GM20431 (cell line): ENCODE measurements around the gene TBC1D25.

Experiments used
- in situ Hi-C: fragments of 300-500 bp; cut with MseI, MboI; formaldehyde crosslinking; loops from one replicate; pipeline ENCODE4 v1.15.0; 2020; ENCODE audit warnings: low sequenced_read_pairs; ENCODE audit not compliant: unreplicated experiment

The TBC1D25 gene

DNA sequence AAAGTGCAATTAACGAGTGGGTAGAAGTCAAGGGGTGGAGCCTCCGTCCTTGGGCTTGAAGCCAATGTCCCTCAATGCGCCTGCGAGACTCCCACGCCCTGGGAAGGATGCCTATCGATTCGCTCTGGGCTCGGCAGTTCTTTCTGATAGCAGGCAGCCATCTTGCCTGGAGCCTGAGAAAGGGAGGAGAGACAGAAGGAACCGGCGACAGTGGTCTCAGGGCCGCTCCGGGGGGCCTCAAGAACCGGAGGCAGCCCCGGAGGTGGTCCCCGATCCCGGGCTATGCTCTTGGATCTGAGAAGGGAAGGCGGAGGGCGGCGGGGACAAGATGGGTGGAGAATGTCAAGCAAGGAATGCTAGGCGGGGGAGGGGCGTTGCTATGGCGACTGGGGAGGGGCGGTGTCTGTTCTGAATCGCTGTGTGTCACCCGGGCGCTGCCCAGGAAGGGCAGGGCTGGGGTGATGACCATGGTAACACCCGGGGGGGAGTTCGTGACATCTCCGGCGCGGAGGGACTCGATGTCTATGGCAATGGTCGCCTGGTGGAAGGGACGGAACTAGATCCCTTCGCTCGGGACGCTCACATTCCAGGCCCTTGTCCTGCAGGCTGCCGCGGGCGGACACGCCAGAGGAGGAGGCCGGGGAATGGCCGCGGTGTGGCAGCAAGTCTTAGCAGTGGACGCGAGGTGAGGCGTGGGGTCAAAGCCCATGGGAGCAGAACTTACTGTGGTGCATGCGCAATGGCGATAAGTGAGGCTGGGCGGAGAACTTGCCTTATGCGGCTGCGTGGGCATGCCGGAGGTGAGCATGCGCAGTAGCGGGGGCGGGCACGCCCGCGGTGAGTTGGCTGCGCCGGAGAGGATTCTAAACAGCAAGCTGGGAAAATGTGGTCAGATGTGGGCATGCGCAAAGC lies 58.1 kb downstream of the TBC1D25 start, which contains the start of gene WDR13:
Gene WDR13, plus strand, starts transcription at position 140 of the 912 bp plus-strand sequence. Its CDS starts 505 bp downstream, at position 645.
- in situ Hi-C loops, result no loop called here

DNA sequence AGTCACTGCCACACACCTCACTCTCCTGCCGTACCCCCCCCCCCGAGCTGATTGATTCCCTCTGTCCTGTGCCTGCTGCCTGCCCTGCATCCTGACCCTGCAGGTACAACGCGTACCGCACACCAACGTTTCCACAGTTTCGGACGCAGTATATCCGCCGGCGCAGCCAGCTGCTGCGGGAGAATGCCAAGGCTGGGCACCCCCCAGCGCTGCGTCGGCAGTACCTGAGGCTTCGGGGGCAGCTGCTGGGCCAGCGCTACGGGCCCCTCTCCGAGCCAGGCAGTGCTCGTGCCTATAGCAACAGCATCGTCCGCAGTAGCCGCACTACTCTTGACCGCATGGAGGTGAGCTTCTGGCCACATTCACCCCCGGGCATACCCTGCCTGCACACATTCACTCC lies 59.1 kb downstream of the TBC1D25 start:
- in situ Hi-C loops, result no loop called here

DNA sequence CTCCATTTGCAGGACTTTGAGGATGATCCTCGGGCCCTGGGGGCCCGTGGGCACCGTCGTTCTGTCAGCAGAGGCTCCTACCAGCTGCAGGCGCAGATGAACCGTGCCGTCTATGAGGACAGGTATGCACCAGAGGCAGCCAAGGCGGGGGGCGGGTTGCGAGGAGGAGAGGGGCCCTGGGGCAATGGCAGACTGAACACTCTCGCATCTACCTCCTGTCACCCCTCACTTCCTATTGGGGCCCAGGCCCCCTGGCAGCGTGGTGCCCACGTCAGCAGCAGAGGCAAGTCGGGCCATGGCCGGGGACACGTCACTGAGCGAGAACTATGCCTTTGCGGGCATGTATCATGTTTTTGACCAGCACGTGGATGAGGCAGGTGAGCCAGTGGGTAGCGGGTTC lies 59.8 kb downstream of the TBC1D25 start:
- in situ Hi-C loops, result no loop called here

DNA sequence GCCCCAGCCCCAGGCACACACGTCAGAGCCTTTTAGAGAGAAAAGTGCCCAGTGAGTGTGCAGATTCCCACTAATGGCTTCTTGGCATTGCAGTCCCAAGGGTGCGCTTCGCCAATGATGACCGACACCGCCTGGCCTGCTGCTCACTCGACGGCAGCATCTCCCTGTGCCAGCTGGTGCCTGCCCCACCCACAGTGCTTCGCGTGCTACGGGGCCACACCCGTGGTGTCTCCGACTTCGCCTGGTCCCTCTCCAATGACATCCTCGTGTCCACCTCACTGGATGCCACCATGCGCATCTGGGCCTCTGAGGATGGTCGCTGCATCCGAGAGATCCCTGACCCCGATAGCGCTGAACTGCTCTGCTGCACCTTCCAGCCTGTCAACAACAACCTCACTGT lies 60.7 kb downstream of the TBC1D25 start:
- in situ Hi-C loops, result no loop called here

DNA sequence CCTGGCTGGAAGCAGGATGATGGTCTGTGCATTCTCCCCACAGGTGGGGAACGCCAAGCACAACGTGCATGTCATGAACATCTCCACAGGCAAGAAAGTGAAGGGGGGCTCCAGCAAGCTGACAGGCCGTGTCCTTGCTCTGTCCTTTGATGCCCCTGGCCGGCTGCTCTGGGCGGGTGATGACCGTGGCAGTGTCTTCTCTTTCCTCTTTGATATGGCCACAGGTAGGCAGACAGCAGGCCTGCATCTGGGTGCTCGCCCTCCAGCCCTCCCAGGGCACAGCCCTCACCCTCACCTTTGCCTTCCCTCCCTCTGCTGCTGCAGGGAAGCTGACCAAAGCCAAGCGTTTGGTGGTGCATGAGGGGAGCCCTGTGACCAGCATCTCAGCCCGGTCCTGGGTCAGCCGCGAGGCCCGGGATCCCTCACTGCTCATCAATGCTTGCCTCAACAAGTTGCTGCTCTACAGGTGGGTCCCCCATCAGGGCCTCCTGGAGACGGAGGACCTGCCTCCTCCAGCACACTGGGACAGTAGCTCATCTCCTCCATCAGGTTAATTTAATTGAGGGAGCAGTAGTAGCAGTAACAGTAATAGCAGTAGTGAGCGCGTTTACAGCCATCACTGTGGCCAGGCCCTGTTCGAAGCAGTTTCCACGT lies 62.4 kb downstream of the TBC1D25 start:
- in situ Hi-C loops, result no loop called here

DNA sequence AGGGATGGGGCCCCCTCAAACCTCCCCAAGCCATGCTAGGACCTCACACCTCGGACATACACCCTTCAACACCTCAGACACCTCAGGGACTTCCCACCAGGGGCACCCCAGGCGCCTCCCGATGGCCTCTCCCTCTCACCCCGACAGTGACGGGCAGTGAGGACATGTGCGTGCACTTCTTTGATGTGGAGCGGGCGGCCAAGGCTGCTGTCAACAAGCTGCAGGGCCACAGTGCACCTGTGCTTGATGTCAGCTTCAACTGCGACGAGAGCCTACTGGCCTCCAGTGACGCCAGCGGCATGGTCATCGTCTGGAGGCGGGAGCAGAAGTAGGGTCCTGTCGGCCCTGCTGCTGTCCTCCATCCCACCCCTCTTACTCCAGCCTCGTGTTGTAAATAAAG lies 65.2 kb downstream of the TBC1D25 start:
- in situ Hi-C loops, result no loop called here

DNA sequence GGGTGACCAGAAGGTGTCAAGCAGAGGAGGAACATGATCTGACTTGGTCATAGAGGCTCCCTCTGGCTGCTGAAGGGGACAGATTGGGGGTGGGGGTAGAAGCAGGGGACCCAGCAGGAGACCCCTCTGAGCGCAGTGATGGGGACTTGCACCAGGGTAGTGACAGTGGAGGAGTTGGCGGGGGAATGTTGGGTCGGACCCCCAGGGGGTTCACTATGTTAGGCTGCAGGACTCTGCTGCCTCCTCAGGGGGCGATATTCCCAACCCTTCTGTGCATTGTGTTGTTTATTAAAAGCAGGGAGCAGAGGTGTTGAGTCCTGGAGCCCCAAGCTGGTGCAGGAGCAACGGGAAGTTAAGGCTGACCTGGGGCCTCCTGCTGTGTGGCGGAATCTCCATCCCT lies 66.6 kb downstream of the TBC1D25 start:
- in situ Hi-C loops, result no loop called here

DNA sequence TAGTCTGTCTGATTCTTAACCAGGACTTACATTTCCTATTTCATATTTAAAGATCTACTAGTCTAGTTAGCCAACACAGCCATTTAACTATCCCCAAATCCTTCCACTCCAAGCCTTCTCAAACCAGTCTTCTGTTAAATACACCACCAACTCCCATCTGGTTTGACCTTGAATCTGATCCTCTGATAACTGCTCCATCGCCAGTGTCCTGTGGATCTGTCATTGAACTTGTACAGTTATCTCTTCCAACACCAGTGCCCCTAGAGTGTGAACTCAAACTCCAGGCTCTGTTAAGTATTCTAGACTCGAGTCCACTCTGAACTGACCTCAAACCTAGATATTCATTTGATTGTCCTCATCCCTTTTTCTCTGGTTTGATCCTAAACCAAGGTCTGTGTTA lies 72.2 kb downstream of the TBC1D25 start:
- in situ Hi-C loops, result no loop called here
